PFSK-1 (cell line): Measurements from ENCODE around the gene TMEM19.

ENCODE experiments used
- FOXP2 ChIP-seq: optimal IDR thresholded peaks from 2 replicates; pipeline ENCODE3; 2011; ENCODE audit warnings: borderline replicate concordance, control low read depth, inconsistent platforms; ENCODE audit not compliant: insufficient read depth; ENCODE audit errors: extremely low read length, extremely low read depth
- POLR2AphosphoS5 ChIP-seq: IDR thresholded peaks from 2 replicates; pipeline ENCODE4 v1.6.1; 2012; ENCODE audit warnings: low read depth, mild to moderate bottlenecking, control low read depth, low read length, moderate library complexity
- REST ChIP-seq, 2 experiments: IDR thresholded peaks; 2 replicates each; pipeline versions ENCODE4 v1.6.1 to v1.8.0; 2011 to 2012; ENCODE audit warnings: low read depth in 2 of 2, low read length in 2 of 2, control low read depth in 1 of 2, inconsistent platforms in 1 of 2, mild to moderate bottlenecking in 1 of 2, moderate library complexity in 1 of 2; ENCODE audit not compliant: insufficient read depth in 1 of 2
- SIN3A ChIP-seq: IDR thresholded peaks from 2 replicates; pipeline ENCODE4 v1.6.1; 2012; ENCODE audit warnings: mild to moderate bottlenecking, low read length, moderate library complexity, borderline replicate concordance; ENCODE audit not compliant: insufficient read depth
- TAF1 ChIP-seq: IDR thresholded peaks from 2 replicates; pipeline ENCODE4 v1.6.1; 2012; ENCODE audit warnings: low read length, control low read depth, borderline replicate concordance; ENCODE audit not compliant: insufficient read depth

GRCh38 chr12:71640316-71640715 is 45.6 kb upstream of the TMEM19 start:
- TF ChIP-seq SIN3A (no peak), POLR2AphosphoS5 (no peak), REST (IDR thresholded peaks at IDR 0.05; ENCODE audit: insufficient read depth in 1 of 2, low read depth in 2 of 2, low read length in 2 of 2) (no peak), TAF1 (no peak), FOXP2 (no peak)
